NOMO-1 treated with dmso at 0.1 percent for 144 hours (cell line): ENCODE measurements around the gene DNAAF1.
"Not testable (repeated sequence)": the region's sequence is repeated elsewhere in the genome, so short reads cannot be mapped to it uniquely, and the experiment has no call there.

Source experiments
- DNase-seq: peaks from one replicate; lab custom pipeline; 2025; ENCODE audit not compliant: unreplicated experiment; lab: John Stamatoyannopoulos, UW

The DNAAF1 gene

DNA sequence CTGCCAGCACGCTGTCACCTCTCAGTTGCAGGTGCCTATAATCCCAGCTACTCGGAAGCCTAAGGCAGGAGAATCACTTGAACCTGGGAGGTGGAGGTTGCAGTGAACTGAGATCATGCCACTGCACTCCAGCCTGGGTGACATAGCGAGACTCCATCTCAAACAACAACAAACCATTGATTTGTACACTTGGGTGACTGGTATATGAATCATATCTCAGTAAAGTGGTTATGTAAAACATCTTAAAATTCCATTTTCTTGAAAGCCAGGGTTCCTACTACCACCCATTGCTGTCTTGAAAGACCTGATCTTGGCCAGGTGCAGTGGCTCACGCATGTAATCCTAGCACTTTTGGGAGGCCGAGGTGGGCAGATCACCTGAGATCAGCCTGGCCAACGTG is 60.0 kb downstream of the DNAAF1 start:
- DNase-seq = not testable (repeated sequence)

DNA sequence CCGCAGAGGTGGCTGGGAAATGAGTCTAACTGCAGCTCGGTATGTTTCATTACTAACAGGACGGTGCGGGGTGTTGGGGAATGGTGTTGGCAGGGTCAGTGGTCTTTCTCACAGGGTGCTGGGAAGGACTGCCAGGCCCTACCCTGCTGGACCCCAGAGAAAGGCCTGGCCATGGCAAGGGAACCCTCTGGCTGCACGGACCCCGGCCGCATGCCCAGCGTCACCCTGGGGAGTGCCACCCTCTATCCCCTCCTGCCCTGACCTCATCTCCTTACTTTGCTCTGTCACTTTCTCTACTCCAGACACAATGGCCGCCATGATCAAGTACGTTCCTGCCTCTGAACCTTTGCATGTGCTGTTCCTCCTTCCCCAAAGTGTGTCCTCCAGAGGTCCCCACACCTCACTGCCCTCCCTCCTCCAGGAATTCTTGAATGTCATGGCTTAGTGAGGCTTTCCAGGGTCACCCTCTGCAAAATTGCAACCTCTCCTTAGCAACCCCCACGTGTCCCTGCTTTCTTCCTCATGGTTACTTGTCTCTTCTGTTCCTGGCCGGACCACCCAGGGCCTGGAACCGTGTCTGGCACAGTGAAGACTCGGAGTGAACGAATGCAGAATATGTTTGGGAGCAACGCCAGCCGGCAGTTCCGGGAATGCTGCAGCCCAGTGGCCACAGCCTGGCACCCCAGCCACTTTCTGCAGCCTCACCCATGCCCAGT is 61.0 kb downstream of the DNAAF1 start:
- no peak for DNase-seq

DNA sequence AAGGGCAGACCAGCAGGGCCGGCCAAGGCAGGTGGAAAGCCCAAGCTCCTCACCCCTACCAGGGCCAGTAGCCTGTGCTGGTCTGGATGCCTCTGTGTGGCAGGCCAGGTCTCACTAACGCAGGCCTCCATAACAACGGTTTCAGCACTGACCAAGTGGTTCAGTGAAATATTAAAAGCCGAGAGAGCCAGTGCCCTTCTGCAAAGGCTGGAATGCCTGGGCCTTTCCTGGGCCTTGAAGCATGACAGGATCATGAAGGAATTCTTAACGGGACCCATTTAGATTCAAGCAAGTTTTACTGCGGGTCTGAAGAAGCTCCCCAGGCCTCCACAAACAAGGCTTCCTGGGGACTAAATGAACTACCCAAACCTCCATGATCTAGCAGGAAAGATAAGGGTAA is 62.1 kb downstream of the DNAAF1 start:
- no peak for DNase-seq

DNA sequence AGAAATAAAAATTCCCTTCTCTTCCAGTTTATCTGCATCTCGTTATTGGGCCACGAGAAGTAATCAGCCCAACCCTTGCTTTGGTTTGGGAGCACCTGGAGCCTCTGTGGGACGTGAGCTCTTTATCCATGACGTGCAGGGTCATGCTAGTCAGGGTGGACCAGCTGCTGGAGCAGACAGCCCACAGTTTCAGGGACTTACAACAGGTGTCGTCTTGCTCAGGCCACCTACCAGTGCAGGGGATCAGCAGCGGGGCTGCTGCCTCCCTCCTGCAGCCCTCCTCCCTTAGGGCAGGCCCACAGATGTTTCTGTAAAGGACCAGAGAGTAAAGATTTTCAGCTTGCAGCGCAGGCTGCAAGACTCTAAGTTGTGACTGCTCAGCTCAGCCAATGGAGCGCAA is 62.8 kb downstream of the DNAAF1 start:
- DNase-seq = no peak

DNA sequence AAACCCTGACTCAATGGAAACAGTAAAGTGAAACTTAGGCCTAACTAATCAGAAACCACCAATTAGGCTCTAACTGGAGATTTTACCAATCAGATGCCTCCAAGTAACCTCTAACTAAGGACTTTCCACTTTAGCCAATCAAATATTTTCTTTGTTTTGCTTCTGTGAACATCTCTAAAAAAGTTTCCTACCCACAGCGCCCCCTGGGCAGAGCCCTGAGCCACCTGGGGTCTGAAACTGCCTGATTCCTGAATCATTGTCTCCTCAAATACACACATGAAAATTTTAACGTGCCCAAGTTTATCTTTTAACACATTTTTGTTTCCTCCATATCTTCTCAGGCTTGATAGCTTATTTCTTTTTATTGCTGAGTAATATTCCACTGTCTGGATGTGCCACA is 64.9 kb downstream of the DNAAF1 start:
- no peak for DNase-seq

DNA sequence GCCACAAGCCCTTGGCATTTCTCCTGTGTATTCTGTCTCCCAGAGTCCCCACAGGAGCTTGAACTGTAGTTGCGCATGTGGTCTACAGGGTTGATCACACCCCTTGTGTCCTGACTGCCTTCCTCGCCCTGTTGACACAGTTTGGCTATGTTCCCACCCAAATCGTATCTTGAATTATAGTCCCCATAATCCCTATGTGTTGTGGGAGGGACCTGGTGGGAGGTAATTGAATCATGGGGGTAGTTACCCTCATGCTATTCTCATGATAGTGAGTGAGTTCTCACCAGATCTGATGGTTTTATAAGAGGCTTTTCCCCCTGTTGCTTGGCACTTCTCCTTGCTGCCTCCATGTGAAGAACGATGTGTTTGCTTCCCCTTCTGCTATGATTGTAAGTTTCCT is 67.0 kb downstream of the DNAAF1 start:
- DNase-seq = no peak

DNA sequence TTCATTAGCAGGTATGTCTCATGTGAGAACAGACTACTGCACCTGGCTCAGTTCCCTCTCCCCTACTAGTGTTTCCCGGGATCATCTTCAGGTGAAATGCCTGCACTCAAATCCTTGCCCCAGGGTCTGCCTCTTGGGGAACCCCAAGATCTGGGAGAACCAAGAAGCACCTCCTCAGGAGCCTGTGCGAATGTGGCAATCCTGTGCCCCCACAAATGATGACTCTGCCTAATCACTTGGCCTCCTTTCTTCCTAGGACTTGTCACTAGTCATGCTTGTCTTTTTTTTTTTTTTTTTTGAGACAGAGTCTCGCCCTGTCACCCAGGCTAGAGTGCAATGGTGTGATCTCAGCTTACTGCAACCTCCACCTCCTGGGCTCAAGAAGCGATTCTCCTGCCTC is 67.5 kb downstream of the DNAAF1 start:
- DNase-seq = no peak

DNA sequence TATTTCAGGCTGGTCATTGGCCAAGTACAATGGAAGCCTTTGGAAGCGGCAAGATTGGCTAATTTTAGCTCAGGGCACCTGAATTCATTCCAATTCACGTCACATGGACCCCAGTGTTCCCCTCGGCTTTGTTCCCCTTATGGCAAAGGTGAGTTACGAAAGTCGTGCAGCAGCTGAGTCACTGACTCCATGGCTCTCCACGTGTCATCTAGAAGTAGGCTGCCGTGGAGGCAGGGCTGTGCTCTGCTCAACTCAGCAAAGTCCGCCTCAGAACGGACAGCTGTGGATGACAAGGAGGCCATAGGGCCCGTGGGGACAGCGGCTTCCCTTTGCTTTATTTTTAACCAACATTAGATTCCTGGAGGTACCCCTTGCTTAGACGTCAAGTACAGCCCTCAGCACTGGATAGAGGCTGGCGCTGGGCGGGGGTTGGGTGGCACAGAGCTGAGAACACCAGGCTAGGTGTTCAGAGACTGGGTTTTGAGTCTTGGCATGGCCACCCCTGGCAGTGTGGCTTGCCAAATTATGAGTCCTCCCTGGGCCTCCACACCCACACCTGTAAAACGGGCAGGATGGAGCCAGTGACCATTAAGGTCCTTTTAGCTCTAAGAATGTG is 69.5 kb downstream of the DNAAF1 start:
- no peak for DNase-seq

DNA sequence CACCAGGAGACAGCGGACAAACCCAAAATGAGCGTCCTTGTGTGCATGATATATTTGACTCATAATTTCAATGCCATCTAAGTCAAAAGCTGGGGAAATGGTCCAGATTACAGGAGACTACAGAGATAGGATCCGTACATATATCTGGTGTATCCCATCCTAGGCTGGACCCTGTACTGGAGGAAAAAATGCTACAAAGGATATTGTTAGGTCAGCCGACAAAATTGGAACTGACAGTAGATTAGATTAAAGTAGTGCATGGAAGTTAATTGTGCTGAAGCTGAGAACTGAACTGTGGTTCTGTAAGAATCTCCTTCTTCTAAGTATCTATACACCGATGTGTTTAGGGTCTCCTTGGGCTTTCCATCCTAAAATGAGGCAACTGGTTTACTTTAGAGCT is 70.4 kb downstream of the DNAAF1 start:
- no peak for DNase-seq

DNA sequence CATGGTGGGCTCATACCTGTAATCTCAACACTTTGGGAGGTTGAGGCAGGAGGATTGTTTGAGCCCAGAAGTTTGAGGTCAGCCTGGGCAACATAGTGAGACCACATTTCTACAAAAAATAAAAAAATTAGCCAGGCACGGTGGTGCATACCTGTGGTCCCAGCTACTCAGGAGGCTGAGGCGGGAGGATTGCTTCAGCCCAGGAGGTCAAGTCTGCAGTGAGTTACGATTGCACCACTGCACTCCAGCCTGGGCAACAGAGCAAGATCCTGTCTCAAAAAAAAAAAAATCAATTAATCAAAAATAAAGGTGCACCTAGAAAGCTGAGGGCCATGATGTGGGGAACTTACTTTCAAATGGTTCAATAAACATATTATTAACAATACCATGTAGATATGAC is 71.0 kb downstream of the DNAAF1 start:
- not testable (repeated sequence) for DNase-seq

DNA sequence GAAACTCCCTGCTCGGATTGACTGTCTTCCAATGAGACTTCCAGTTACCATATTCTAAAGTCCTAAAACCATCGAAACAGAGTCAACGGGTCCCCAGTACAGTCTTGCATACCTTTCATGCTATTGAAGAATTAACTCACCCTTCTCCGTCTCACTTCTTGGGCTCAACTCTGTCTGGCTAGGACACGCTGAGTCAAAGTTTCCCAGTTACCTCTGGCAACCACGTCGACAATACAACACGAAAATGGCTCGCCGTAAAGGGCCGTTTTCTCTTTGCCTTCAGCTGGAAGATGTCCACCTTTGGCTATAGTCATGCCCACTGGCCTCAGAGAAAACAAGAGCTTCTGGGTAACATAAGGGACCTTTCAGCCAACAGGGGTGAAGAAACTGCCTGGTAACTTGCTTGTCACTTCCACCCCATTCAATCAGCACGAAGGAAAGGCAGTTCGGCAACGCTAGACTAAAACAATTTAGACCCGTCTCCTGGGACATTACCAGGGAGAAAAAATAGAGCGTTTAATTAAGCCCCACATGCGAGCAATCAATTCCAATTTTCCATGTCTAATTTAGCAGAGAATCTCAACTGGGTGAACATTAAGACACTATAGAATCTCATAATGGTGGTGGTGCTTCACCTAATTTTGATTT is 73.2 kb downstream of the DNAAF1 start:
- DNase-seq = no peak

DNA sequence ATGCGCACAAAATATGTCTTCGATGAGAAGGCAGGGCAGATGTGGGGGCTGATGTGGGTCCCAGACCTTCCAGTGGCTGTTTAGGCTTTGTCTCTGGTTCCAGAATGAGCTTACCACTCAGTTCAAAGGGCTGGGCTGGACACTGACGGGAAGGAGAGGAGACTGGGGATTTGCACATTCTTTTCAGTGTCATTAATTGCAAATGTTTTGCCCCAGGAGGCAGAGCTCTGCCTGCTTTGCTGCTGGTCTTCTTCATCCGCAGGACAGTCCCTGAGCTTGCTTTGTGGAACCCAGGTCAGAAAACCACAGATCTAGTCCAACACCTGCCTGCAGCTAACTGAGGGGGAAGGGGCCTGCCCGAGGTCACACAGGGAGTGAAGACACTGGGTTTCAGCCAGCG is 73.8 kb downstream of the DNAAF1 start:
- no peak for DNase-seq

DNA sequence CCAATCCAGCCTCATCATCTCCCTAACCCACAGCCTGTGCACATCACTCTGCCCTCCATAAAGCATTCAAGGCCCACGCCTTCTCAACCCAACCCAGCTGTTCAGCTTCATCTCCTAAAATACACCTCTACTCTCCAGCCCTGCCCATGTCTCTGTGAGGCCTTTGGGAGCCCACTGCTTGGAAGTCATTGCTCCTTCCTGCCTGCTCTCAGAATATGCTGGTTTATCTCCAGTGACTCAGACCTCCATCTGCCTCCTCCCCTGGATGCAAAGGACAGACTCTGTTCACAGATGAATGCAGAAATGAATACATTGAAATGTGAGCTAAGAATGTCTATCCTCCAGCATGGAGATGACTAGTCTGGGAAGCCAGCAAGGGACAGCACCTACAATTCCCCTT is 75.7 kb downstream of the DNAAF1 start:
- DNase-seq = no peak

DNA sequence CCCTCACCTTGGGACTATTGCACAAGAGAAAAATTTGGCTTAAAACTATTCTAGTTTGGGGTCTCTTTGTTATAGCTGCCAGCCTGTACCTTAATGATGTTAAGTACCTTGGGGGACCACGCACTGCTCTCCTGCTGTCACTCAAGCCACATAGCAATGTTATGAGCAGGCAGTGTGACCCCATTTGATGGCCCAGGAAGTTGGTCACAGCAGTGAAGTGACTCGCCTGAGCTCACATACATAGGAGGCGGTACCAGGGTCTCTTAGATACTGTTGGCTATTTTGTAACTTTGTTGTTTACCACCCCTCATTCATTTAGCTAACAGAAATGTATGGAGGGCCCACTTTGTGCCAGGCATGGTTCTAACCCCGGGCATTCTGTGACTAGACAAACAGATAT is 78.3 kb downstream of the DNAAF1 start:
- DNase-seq = no peak

DNA sequence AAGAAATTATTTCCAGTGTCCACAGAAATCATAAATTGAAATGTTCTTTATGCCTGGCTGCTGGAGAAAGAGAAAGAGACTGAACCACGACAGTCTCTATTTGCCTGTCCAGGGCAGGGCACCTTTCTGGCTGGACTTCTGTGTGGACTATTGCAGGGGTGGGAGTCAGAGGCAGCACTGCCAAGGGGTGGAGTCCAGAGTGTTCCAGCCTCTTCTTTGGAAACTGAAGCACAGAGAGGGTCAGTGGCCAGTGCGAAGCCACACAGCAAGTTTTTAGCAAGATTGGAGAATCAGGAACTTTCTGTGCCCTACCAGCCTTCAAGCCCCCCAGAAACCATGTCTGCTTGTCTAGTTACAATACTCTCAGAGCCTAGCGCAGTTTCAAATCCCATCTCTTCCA is 79.4 kb downstream of the DNAAF1 start:
- DNase-seq = no peak

DNA sequence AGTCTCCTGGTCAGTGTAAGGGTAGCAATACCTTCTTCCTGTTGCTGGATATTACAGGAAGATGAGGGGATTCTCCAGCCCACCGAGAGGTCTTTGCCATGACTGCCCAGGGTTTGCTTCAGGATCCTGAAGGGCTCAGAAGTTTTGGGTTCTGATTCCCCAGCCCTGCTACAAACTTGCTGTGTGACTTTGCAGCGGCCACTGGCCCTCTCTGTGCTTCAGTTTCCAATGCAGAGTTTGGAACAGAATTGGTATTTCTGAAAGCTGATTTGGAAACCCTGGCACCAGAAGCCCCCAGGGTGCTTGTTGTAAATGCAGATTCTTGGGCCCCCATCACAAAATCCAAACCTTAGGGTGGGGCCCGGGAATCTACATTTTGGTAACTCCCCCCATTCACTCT is 80.0 kb downstream of the DNAAF1 start:
- no peak for DNase-seq

DNA sequence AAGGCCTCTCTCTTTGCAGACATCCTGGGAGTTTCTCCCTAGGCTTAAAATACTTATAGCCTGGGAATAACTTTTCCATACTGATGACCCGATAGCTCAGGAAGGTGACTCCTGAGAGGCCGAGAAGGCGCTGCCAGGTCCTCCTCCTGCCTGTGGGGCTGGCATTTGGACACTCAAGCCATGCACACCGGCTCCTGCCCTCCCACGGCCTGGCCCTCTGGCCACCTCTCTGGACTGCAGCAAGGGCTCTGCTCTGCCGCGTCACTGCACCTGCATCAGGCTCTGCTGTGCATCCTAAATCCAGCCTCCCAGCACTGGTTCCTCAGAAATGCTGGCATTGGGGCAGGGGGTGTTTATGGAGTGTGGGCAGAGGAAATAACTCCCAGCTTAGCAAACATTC is 80.5 kb downstream of the DNAAF1 start:
- no peak for DNase-seq

DNA sequence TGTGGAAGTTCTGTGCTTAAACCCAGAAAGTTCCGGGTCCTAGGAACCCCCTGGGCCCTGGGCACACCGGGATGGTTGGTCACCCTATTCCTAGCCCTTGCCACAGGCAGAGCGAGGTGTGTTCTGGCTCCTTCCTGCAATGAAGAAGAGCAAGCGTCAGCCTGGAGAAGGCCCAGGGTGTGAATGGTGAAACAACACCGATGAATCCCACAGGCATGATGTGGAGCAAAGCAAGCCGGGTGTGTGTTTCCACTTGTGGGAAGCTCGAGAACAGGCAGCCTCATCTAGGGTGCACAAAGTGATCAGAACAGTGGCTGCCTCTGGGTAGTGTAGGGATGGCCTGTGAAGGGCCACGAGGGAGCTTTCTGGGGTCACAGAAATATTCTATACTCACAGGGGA is 80.9 kb downstream of the DNAAF1 start:
- no peak for DNase-seq
